Mesodermal cell (in vitro differentiated cells): ENCODE data around the gene RNGTT.
"Not testable (repeated sequence)": the region's sequence is repeated elsewhere in the genome, so short reads cannot be mapped to it uniquely, and the experiment has no call there.

Source experiments
- H3K27ac ChIP-seq: 2 replicates; pipeline ENCODE4 v1.7.0; 2013; ENCODE audit warnings: mild to moderate bottlenecking, low read depth, low read length, moderate library complexity; ENCODE audit not compliant: severe bottlenecking
- H3K36me3 ChIP-seq: 2 replicates; pipeline ENCODE4 v1.7.1; 2013; ENCODE audit warnings: mild to moderate bottlenecking, low read length, moderate library complexity; ENCODE audit not compliant: control insufficient read depth, insufficient read depth
- H3K4me1 ChIP-seq: one replicate; pipeline ENCODE4 v1.7.1; 2013; ENCODE audit warnings: mild to moderate bottlenecking, low read length; ENCODE audit not compliant: insufficient read depth, control insufficient read depth, poor library complexity, severe bottlenecking
- H3K4me3 ChIP-seq: 2 replicates; pipeline ENCODE4 v1.7.0; 2013; ENCODE audit warnings: low read length, control low read depth, mild to moderate bottlenecking; ENCODE audit not compliant: insufficient read depth, poor library complexity, severe bottlenecking; ENCODE audit errors: extremely low read depth
- H3K9me3 ChIP-seq: 2 replicates; pipeline ENCODE4 v1.7.1; 2013; ENCODE audit warnings: mild to moderate bottlenecking, low read length, moderate library complexity; ENCODE audit not compliant: control insufficient read depth
- WGBS, 2 experiments: methylation state at CpG; one replicate each; pipeline ENCODE4 v1.1.5; 2013; ENCODE audit warnings: missing lambda C conversion rate in 2 of 2; ENCODE audit not compliant: insufficient coverage in 2 of 2; 5-methylcytosine and 5-hydroxymethylcytosine counted together

The RNGTT gene

GRCh38 chr6:88808381-88808780 lies 155.0 kb downstream of the RNGTT start:
- peaks cover 10% of the 10 kb centered on the region for H3K9me3 ChIP-seq
- H3K4me1 ChIP-seq = no peaks in the 10 kb centered on the region
- no peaks in the 10 kb centered on the region for H3K36me3 ChIP-seq
- H3K4me3 ChIP-seq = no peak overlapping the region
- no peak overlapping the region for H3K27ac ChIP-seq

GRCh38 chr6:88807622-88808021 lies 155.8 kb downstream of the RNGTT start:
- Histone ChIP-seq H3K27ac (no peak overlapping the region), H3K36me3 (no peaks in the 10 kb centered on the region), H3K4me3 (no peak overlapping the region), H3K4me1 (no peaks in the 10 kb centered on the region), H3K9me3 (peaks cover 10% of the 10 kb centered on the region)
- no CpG with 5 or more reads among the region's 1 CpG for WGBS, 2 experiments

- Histone ChIP-seq H3K9me3 (peaks cover 10% of the 10 kb centered on the region), H3K4me1 (no peaks in the 10 kb centered on the region), H3K36me3 (no peaks in the 10 kb centered on the region), H3K4me3 (no peak overlapping the region), H3K27ac (no peak overlapping the region)
- WGBS, 2 experiments = 100% methylated on average over 2 of the region's 4 CpGs
Measured at GRCh38 chr6:88806728-88807127, 156.7 kb downstream of the RNGTT start.

GRCh38 chr6:88804701-88805100 lies 158.7 kb downstream of the RNGTT start:
- Histone ChIP-seq H3K36me3 (no peaks in the 10 kb centered on the region), H3K27ac (no peak overlapping the region), H3K4me3 (no peak overlapping the region), H3K9me3 (peaks cover 10% of the 10 kb centered on the region), H3K4me1 (no peaks in the 10 kb centered on the region)
- 100% methylated on average over 1 of the region's 2 CpGs; no CpG with 5 or more reads in 1 of the 2 experiments for WGBS, 2 experiments

- H3K36me3 ChIP-seq = no peaks in the 10 kb centered on the region
- H3K4me3 ChIP-seq = no peak overlapping the region
- H3K9me3 ChIP-seq = no peaks in the 10 kb centered on the region
- no peaks in the 10 kb centered on the region for H3K4me1 ChIP-seq
- H3K27ac ChIP-seq = no peak overlapping the region
Measured at GRCh38 chr6:88785478-88785877, 177.9 kb downstream of the RNGTT start.

- H3K27ac ChIP-seq = no peak overlapping the region
- no peak overlapping the region for H3K4me3 ChIP-seq
- WGBS, 2 experiments = 21 to 80% methylated on average over 2 to 3 of the region's 5 CpGs
- H3K36me3 ChIP-seq = no peaks in the 10 kb centered on the region
- no peaks in the 10 kb centered on the region for H3K4me1 ChIP-seq
- H3K9me3 ChIP-seq = no peaks in the 10 kb centered on the region
Measured at GRCh38 chr6:88780714-88781389, 182.6 kb downstream of the RNGTT start.

- H3K36me3 ChIP-seq = no peaks in the 10 kb centered on the region
- WGBS, 2 experiments = 80 to 100% methylated on average over 1 to 2 of the region's 8 CpGs
- no peak overlapping the region for H3K4me3 ChIP-seq
- no peaks in the 10 kb centered on the region for H3K9me3 ChIP-seq
- H3K4me1 ChIP-seq = no peaks in the 10 kb centered on the region
- no peak overlapping the region for H3K27ac ChIP-seq
Measured at GRCh38 chr6:88775866-88776571, 187.4 kb downstream of the RNGTT start.

GRCh38 chr6:88768114-88768513 lies 195.3 kb downstream of the RNGTT start:
- H3K4me1 ChIP-seq, H3K27ac ChIP-seq, H3K4me3 ChIP-seq, H3K9me3 ChIP-seq, H3K36me3 ChIP-seq: not testable (repeated sequence)
- WGBS, 2 experiments = 80 to 89% methylated on average over 1 of the region's 2 CpGs

- Histone ChIP-seq H3K36me3 (no peaks in the 10 kb centered on the region), H3K4me1 (no peaks in the 10 kb centered on the region), H3K27ac (no peak overlapping the region), H3K4me3 (no peak overlapping the region), H3K9me3 (no peaks in the 10 kb centered on the region)
- 93% methylated on average over 2 of the region's 3 CpGs; no CpG with 5 or more reads in 1 of the 2 experiments for WGBS, 2 experiments
Measured at GRCh38 chr6:88764081-88764480, 199.3 kb downstream of the RNGTT start.

- H3K36me3 ChIP-seq = no peaks in the 10 kb centered on the region
- 93 to 100% methylated on average over 2 of the region's 3 CpGs for WGBS, 2 experiments
Measured at GRCh38 chr6:88763160-88763559, 200.3 kb downstream of the RNGTT start.

More at GRCh38 chr6:88763160-88763559, 200.3 kb downstream of the RNGTT start:
- Histone ChIP-seq H3K9me3 (no peaks in the 10 kb centered on the region), H3K27ac (no peak overlapping the region), H3K4me1 (no peaks in the 10 kb centered on the region), H3K4me3 (no peak overlapping the region)
